Heart right ventricle (tissue), 16 donors: ENCODE results near the gene CENPP. TPM values are rescaled to one million over a fixed set of nuclear protein-coding genes. Genes with fewer than 3 reads are reported as not detected.

Experiments
- ATAC-seq, 8 donors: fragments of 200-7000 bp; cut with Tn5 transposase; one replicate each; pipeline ENCODE4 v1.9.1; 2020; ENCODE audit warnings: mild to moderate bottlenecking in 8 of 8, moderate library complexity in 8 of 8, moderate number of reproducible peaks in 1 of 8
- DNase-seq, 2 donors: peaks; one replicate each; pipeline ENCODE4 v3.0.0-alpha.2; 2020
- H3K27ac ChIP-seq, 10 donors: fragments of 200-600 bp; sonication (generic) in 2 of 10; one replicate each; pipeline versions ENCODE4 v1.5.0 to v1.8.0; 2020 to 2022; ENCODE audit warnings: mild to moderate bottlenecking in 3 of 10
- H3K27me3 ChIP-seq, 7 donors: fragments of 200-600 bp; one replicate each; pipeline ENCODE4 v1.8.0; 2021 to 2022; ENCODE audit warnings: mild to moderate bottlenecking in 2 of 7
- H3K36me3 ChIP-seq, 9 donors: fragments of 200-600 bp; sonication (generic) in 1 of 9; one replicate each; pipeline versions ENCODE4 v1.5.0 to v1.8.0; 2020 to 2022; ENCODE audit warnings: mild to moderate bottlenecking in 2 of 9
- H3K4me1 ChIP-seq, 9 donors: fragments of 200-600 bp; sonication (generic) in 1 of 9; one replicate each; pipeline versions ENCODE4 v1.5.0 to v1.8.0; 2020 to 2022; ENCODE audit warnings: mild to moderate bottlenecking in 4 of 9
- H3K4me3 ChIP-seq, 10 donors: fragments of 200-600 bp; sonication (generic) in 2 of 10; one replicate each; pipeline versions ENCODE4 v1.5.0 to v1.8.0; 2020 to 2022; ENCODE audit warnings: mild to moderate bottlenecking in 7 of 10, moderate library complexity in 2 of 10
- H3K9me3 ChIP-seq, 11 donors: fragments of 200-600 bp in 10 of 11; sonication (generic) in 2 of 11; one replicate each; pipeline versions ENCODE4 v1.5.0 to v1.8.0; 2013 to 2022; ENCODE audit warnings: mild to moderate bottlenecking in 2 of 11, control low read depth in 1 of 11, moderate library complexity in 1 of 11
- WGBS, 2 donors: extraction: QIAGEN DNeasy Blood & Tissue Kit; methylation state at CpG; one replicate each; pipeline ENCODE4 v1.1.7; 2013; ENCODE audit warnings: inconsistent platforms in 1 of 2; 5-methylcytosine and 5-hydroxymethylcytosine counted together
- intact Hi-C, 10 donors: fragments of 100-400 bp; cut with DNase I; formaldehyde crosslinking; loops; one replicate each; pipeline versions ENCODE4 v1.11.1 to v1.14.2; 2022
- polyA plus RNA-seq, 2 donors: library from polyadenylated mRNA; stranded (reverse); fragments of 200-250 nt; gene quantifications; one replicate each; pipeline ENCODE4 v1.2.3, GENCODE V29; 2013
- total RNA-seq, 10 donors: library from RNA; stranded (reverse); fragmentation: NEBNext Ultra II Directional in 3 of 10; extraction: Animal tissue kit (Norgen Biotek cat#: 25700) in 3 of 10; gene quantifications; one replicate each; pipeline versions ENCODE4 v1.2.1 to v1.2.4, GENCODE V29; 2021 to 2023
- TF ChIP-seq, protein P1 (sequence below), 9 donors: fragments of 200-600 bp; sonication (generic) in 2 of 9; IDR thresholded peaks; one replicate each; pipeline versions ENCODE4 v1.5.0 to v1.8.0; 2021 to 2022; ENCODE audit warnings: antibody characterized with exemption in 9 of 9, mild to moderate bottlenecking in 5 of 9, moderate library complexity in 1 of 9
- donor health status: Arrhythmogenic right ventricular cardiomyopathy.
- donor health status: ischemic (EF 13 %, LVEDD 7.1; RV severe dilation, severe dysfunction).
- donor health status: healthy with polysubstance abuse.
- donor health status: DM: no; HTN: yes; CAD: no.
- donor health status: DM: no; HTN: no; CAD: no.
- donor health status: ischemic (EF 25% LVEDD 6.9; RV normal size, moderate dysfunction).
- donor health status: ischemic (EF 25% LVEDD 5.7; RV mildly dilated, moderate dysfunction).
- donor health status: healthy.
- donor health status: DM: yes; HTN: yes; CAD: no.
- donor health status: Ischemic cardiomyopathy.
- donor health status: ischemic (EF 35%, LVEDD 5.7; RV mildly dilated, moderate dysfunction).
- donor health status: nonischemic (EF 11% LVEDD 7.7; RV severe dilation, severe dysfunction).
- donor health status: DM: yes; HTN: yes; CAD: no.
- donor health status: PGD.
- donor health status: ischemic (EF 29% LVEDD 5.4; RV normal size, mild dysfunction).
- donor health status: nonischemic (EF 23%, LVEDD 6.1; RV moderate dilation, normal function).

The CENPP gene
- total and polyA plus RNA-seq, 12 donors = 1.3 to 5.2 (median 2.8) TPM

DNA sequence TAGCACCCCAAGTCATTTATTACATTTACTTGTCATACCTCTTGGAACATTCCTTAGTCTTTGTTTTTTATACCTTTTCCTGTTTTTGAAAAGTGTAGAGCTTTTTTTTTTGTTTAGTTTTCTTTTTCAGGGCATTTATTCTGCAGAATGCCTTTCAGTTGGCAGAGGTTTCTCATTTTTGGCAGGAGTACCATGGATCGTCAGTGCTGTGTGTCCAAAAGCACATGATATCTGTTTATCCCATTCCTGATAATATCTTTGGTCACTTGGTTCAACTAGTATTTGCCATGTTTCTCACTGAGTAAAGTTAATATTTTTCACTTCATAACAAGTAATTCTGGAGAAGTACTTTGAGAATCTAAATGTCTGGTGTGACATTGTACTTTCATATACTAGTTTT lies 67.9 kb downstream of the CENPP start:
- H3K4me3 ChIP-seq = no peak overlapping the region
- intact Hi-C loops = no loop called here
- DNase-seq (no peak), ATAC-seq (no peak)
- H3K27ac ChIP-seq = peak overlapping the region in 1 of 10 donors; percentile 13
- 13 to 16% methylated on average over 1 of the region's 1 CpG for WGBS, 2 donors
- H3K4me1 ChIP-seq = peaks cover 0 to 12% (median 0%) of the 10 kb centered on the region in 9 donors
- peaks cover 0 to 19% (median 0%) of the 10 kb centered on the region in 9 donors for H3K36me3 ChIP-seq
- TF ChIP-seq, protein P1, sequence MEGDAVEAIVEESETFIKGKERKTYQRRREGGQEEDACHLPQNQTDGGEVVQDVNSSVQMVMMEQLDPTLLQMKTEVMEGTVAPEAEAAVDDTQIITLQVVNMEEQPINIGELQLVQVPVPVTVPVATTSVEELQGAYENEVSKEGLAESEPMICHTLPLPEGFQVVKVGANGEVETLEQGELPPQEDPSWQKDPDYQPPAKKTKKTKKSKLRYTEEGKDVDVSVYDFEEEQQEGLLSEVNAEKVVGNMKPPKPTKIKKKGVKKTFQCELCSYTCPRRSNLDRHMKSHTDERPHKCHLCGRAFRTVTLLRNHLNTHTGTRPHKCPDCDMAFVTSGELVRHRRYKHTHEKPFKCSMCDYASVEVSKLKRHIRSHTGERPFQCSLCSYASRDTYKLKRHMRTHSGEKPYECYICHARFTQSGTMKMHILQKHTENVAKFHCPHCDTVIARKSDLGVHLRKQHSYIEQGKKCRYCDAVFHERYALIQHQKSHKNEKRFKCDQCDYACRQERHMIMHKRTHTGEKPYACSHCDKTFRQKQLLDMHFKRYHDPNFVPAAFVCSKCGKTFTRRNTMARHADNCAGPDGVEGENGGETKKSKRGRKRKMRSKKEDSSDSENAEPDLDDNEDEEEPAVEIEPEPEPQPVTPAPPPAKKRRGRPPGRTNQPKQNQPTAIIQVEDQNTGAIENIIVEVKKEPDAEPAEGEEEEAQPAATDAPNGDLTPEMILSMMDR (IDR thresholded peaks at IDR 0.05) = no peak
- H3K27me3 ChIP-seq = no peaks in the 10 kb centered on the region
- peaks cover 0 to 14% (median 0%) of the 10 kb centered on the region in 11 donors for H3K9me3 ChIP-seq

DNA sequence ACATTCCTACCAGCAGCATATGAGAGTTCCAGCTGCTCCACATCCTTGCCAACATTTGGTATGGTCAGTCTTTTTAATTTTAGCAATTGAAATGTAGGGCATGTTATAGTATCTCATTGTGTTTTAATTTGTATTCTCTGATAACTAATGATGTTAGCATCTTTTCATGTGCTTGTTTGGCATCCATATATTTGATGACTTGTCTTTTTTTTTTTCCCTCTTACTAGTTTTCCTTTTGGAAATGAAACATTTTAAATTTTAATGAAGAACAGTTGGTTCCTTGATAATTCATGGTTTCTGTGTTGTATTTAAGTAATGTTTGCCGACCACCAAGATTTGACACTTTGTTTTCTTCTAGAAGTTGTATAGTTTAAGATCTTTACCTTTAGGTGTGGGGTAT lies 69.9 kb downstream of the CENPP start:
- Histone ChIP-seq H3K27ac (no peak overlapping the region), H3K4me1 (peaks cover 0 to 12% (median 0%) of the 10 kb centered on the region in 9 donors), H3K36me3 (peaks cover 0 to 19% (median 0%) of the 10 kb centered on the region in 9 donors), H3K27me3 (no peaks in the 10 kb centered on the region), H3K4me3 (no peak overlapping the region), H3K9me3 (peaks cover 0 to 14% (median 0%) of the 10 kb centered on the region in 11 donors)
- TF ChIP-seq, protein P1 (IDR thresholded peaks at IDR 0.05) = no peak
- 85 to 95% methylated on average over 1 of the region's 1 CpG for WGBS, 2 donors
- intact Hi-C loops = no loop called here
- ATAC-seq (no peak), DNase-seq (no peak)

DNA sequence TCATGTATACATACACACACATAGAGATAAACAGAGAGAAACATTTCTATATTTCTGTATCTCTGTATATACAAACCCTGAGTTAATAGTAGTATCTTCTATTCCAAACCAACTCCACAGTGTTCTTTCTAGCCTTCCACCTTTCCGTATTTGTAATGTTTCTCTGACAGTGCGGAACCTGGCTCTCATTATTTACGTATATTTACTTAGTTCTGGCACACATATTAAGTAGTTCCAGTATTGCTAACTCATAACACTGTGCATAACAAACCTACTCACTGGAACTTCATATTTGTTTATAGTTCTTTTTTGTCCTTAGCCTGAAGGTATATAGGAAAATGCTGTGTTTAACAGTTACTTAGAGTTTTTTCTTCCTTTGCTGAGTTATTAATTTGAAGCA lies 72.1 kb downstream of the CENPP start:
- Histone ChIP-seq H3K36me3 (peaks cover 0 to 19% (median 0%) of the 10 kb centered on the region in 9 donors), H3K27ac (no peak overlapping the region), H3K4me3 (no peak overlapping the region), H3K9me3 (peaks cover 0 to 14% (median 0%) of the 10 kb centered on the region in 11 donors), H3K4me1 (peaks cover 0 to 12% (median 0%) of the 10 kb centered on the region in 9 donors), H3K27me3 (no peaks in the 10 kb centered on the region)
- ATAC-seq (no peak), DNase-seq (no peak)
- WGBS, 2 donors = 98% methylated on average over 3 of the region's 3 CpGs
- intact Hi-C loops = no loop called here
- TF ChIP-seq, protein P1 (IDR thresholded peaks at IDR 0.05) = no peak

DNA sequence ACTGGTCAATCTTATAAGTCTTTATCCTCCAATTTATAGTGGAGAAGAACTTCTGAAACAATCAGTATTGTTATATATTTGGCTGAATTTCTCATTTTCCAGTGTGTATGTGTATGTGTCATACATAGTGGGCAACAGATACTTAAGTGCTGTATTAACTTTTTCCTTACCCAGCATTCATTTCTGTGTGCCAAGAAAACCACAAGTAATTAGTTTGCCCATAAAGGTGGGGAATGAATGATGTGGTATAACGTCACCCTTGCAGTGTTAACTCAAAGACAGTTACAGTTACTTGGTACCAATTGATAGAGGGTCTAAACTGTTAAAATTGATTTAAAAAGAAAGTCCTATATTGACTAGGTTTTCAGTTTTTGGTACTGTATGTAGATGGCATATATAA lies 76.6 kb downstream of the CENPP start:
- Histone ChIP-seq H3K27ac (peak overlapping the region in 2 of 10 donors; percentile 5 to 35), H3K36me3 (peaks cover 0 to 12% (median 0%) of the 10 kb centered on the region in 9 donors), H3K27me3 (no peaks in the 10 kb centered on the region), H3K4me3 (peak overlapping the region in 7 of 10 donors; percentile 23 to 43 (median 34)), H3K9me3 (peaks cover 0 to 13% (median 0%) of the 10 kb centered on the region in 11 donors), H3K4me1 (peaks cover 0 to 18% (median 6%) of the 10 kb centered on the region in 9 donors)
- TF ChIP-seq, protein P1 (IDR thresholded peaks at IDR 0.05) = no peak
- no peak for ATAC-seq
- DNase-seq = no peak
- intact Hi-C loops = no loop called here
- 85 to 94% methylated on average over 1 of the region's 1 CpG for WGBS, 2 donors
